GM10248 (cell line): ENCODE data around the gene SLC1A4.
"Not testable (repeated sequence)": the region's sequence is repeated elsewhere in the genome, so short reads cannot be mapped to it uniquely, and the experiment has no call there.

Source experiments
- CTCF ChIA-PET: fragments of 300-600 bp; sonication (Branson Sonifier 250); formaldehyde crosslinking; extraction: SDS; loops from one replicate; lab custom pipeline; 2021; ENCODE audit warnings: antibody characterized with exemption; lab: Yijun Ruan, JAX
- POLR2A ChIA-PET: fragments of 350-650 bp; sonication (Branson Sonifier 250); formaldehyde crosslinking; extraction: SDS; loops from one replicate; lab custom pipeline; 2020; ENCODE audit warnings: antibody characterized with exemption; lab: Yijun Ruan, JAX
- DNase-seq: peaks from one replicate; pipeline ENCODE4 v3.0.0; 2012; ENCODE audit errors: extremely low spot score
- TF ChIP-seq, protein P1 (sequence below): IDR thresholded peaks from 2 replicates; pipeline ENCODE4 v1.5.1; 2012; ENCODE audit warnings: mild to moderate bottlenecking, low read depth; ENCODE audit errors: extremely low read depth, missing control alignments, control extremely low read depth

Gene SLC1A4

DNA sequence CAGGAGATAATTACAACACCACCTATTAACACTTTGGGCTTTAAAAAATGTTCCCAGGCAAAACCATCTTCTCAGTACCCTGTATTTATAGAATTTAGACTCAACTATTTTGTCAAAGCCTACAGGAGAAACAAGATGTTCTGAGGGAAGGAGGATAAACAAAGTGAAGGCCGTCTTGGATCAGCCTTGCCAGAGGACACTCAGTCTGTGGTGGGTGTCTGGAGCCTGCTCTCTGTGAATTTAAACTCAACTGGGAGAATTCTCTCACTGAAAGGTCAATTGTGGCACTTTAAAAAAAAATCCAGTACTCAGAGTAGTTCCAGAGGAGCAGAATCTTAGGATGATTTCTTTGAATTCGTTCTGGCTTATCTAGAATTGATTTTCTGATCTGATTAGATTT lies 28.4 kb upstream of the SLC1A4 start:
- TF ChIP-seq, protein P1, sequence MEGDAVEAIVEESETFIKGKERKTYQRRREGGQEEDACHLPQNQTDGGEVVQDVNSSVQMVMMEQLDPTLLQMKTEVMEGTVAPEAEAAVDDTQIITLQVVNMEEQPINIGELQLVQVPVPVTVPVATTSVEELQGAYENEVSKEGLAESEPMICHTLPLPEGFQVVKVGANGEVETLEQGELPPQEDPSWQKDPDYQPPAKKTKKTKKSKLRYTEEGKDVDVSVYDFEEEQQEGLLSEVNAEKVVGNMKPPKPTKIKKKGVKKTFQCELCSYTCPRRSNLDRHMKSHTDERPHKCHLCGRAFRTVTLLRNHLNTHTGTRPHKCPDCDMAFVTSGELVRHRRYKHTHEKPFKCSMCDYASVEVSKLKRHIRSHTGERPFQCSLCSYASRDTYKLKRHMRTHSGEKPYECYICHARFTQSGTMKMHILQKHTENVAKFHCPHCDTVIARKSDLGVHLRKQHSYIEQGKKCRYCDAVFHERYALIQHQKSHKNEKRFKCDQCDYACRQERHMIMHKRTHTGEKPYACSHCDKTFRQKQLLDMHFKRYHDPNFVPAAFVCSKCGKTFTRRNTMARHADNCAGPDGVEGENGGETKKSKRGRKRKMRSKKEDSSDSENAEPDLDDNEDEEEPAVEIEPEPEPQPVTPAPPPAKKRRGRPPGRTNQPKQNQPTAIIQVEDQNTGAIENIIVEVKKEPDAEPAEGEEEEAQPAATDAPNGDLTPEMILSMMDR, result no peak
- ChIA-PET CTCF (interaction anchor here (0.9 to 1.1 kb wide), 2 partner anchors 16 to 43 kb away, joined by 3 read pairs; no protein-coding TSS in a partner anchor), POLR2A (no interaction called here)
- no peak for DNase-seq

- POLR2A ChIA-PET, DNase-seq: not testable (repeated sequence)
- CTCF ChIA-PET, result interaction anchor here (1.3 to 2.0 kb wide), 8 partner anchors 9 to 72 kb away, joined by 3 to 10 read pairs (median 4); no protein-coding TSS in a partner anchor
Measured at GRCh38 chr2:64963138-64963537, 26.1 kb upstream of the SLC1A4 start.

DNA sequence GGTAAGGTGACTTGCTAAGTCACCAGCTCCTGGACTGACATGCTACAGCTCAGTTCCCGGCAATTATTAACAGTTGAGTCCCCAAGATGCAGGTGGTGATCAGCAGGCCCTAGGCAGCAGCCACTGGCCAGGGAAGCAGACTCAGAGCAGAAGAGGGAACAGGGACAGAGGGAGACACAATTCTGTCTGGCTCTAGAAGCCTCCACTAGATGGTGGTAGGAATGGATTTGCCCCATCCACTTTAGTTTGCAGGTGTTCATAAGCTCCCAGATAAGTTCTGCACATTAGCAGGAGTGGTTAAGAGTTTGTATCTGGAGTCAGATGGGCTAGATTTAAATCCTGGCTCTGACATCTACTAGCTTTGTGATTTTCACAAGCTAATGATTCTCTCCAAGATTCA lies 25.5 kb upstream of the SLC1A4 start:
- ChIA-PET CTCF (interaction anchor here (0.7 to 2.0 kb wide), 14 partner anchors 10 to 74 kb away, joined by 3 to 10 read pairs (median 4); no protein-coding TSS in a partner anchor), POLR2A (interaction anchor here (0.9 kb wide), 1 partner anchor 25 kb away, joined by 3 read pairs; no protein-coding TSS in a partner anchor)
- DNase-seq, result no peak
- TF ChIP-seq, protein P1, result no peak

DNA sequence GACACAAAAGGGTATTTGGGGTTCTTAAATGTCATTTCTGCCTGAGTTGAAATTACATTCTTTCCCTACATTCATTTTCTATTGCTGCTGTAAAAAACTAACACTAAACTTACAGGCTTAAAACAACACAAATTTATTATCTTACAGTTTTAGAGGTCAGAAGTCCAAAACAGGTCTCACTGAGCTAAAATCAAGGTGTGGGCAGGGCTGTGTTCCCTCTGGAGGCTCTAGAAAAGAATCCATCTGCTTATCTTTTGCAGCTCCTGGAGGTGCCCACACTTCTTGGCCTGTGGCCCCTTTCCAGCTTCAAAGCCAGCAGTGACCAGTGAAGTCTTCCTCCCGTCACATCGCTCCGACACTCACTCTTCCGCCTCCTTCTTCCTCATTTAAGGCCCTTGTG lies 23.2 kb upstream of the SLC1A4 start:
- ChIA-PET CTCF (interaction anchor here (0.9 to 2.6 kb wide), 4 partner anchors 10 to 69 kb away, joined by 3 to 12 read pairs (median 3); no protein-coding TSS in a partner anchor), POLR2A (no interaction called here)
- TF ChIP-seq, protein P1, result no peak
- no peak for DNase-seq

GRCh38 chr2:64966839-64967238 lies 22.4 kb upstream of the SLC1A4 start:
- TF ChIP-seq, protein P1, result no peak
- ChIA-PET CTCF (interaction anchor here (0.7 to 2.6 kb wide), 3 partner anchors 10 to 49 kb away, joined by 3 to 12 read pairs (median 3); no protein-coding TSS in a partner anchor), POLR2A (no interaction called here)
- DNase-seq, result no peak

- TF ChIP-seq, protein P1, result no peak
- ChIA-PET POLR2A (no interaction called here), CTCF (interaction anchor here (1.0 to 2.6 kb wide), 2 partner anchors 11 to 50 kb away, joined by 3 to 12 read pairs; no protein-coding TSS in a partner anchor)
Measured at GRCh38 chr2:64967601-64968000, 21.6 kb upstream of the SLC1A4 start.

DNA sequence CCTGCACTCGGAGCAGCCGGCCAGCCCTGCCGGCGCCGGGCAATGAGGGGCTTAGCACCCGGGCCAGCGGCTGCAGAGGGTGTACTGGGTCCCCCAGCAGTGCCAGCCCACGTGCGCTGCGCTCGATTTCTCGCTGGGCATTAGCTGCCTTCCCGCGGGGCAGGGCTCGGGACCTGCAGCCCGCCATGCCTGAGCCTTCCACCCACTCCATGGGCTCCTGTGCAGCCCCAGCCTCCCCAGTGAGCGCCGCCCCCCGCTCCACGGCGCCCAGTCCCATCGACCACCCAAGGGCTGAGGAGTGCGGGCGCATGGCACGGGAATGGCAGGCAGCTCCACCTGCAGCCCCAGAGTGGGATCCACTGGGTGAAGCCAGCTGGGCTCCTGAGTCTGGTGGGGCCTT lies 20.1 kb upstream of the SLC1A4 start:
- POLR2A ChIA-PET, DNase-seq: not testable (repeated sequence)
- CTCF ChIA-PET, result interaction anchor here (1.1 to 1.4 kb wide), 2 partner anchors 13 to 27 kb away, joined by 3 read pairs; no protein-coding TSS in a partner anchor

More at GRCh38 chr2:64967601-64968000, 21.6 kb upstream of the SLC1A4 start:
- DNase-seq, result no peak

GRCh38 chr2:64970495-64970894 lies 18.7 kb upstream of the SLC1A4 start:
- CTCF ChIA-PET, result interaction anchor here (1.1 to 1.6 kb wide), 3 partner anchors 12 to 95 kb away, joined by 3 to 4 read pairs (median 3); no protein-coding TSS in a partner anchor

More at GRCh38 chr2:64970495-64970894, 18.7 kb upstream of the SLC1A4 start:
- POLR2A ChIA-PET, result no interaction called here
- DNase-seq, result no peak
- TF ChIP-seq, protein P1, result no peak
